H9 (cell line): ENCODE data around the gene CC2D1A. TPM values are rescaled to one million over a fixed set of nuclear protein-coding genes. Genes with fewer than 3 reads are reported as not detected.
A peak's percentile ranks its signal among the peaks of the same experiment; 100 is the strongest.

Source experiments
- DNase-seq: peaks from one replicate; pipeline ENCODE4 v3.0.0-alpha.2; 2017
- H2AFZ ChIP-seq: one replicate; pipeline ENCODE4 v1.6.1; 2013; ENCODE audit warnings: mild to moderate bottlenecking, low read length, control low read depth, moderate library complexity
- H2AK5ac ChIP-seq: 2 replicates; pipeline ENCODE4 v1.6.1; 2013; ENCODE audit warnings: low read length, control low read depth, mixed read lengths; ENCODE audit not compliant: insufficient read length
- H2BK120ac ChIP-seq: one replicate; pipeline ENCODE4 v1.6.1; 2013; ENCODE audit warnings: low read depth, mild to moderate bottlenecking, low read length, control low read depth, inconsistent platforms; ENCODE audit not compliant: poor library complexity, severe bottlenecking
- H2BK12ac ChIP-seq: 2 replicates; pipeline ENCODE4 v1.6.1; 2013; ENCODE audit warnings: low read length, control low read depth, mixed read lengths, low read depth; ENCODE audit not compliant: insufficient read length
- H2BK15ac ChIP-seq: 2 replicates; pipeline ENCODE4 v1.6.1; 2013; ENCODE audit warnings: low read depth, low read length, control low read depth
- H2BK20ac ChIP-seq: one replicate; pipeline ENCODE4 v1.6.1; 2013; ENCODE audit warnings: low read depth, mild to moderate bottlenecking, low read length, control low read depth, inconsistent platforms; ENCODE audit not compliant: poor library complexity, severe bottlenecking
- H2BK5ac ChIP-seq: 2 replicates; pipeline ENCODE4 v1.6.1; 2013; ENCODE audit warnings: low read length, control low read depth, mixed read lengths; ENCODE audit not compliant: insufficient read length
- H3K14ac ChIP-seq: 2 replicates; pipeline ENCODE4 v1.6.1; 2013; ENCODE audit warnings: low read length, control low read depth; ENCODE audit not compliant: insufficient read depth
- H3K18ac ChIP-seq: 2 replicates; pipeline ENCODE4 v1.6.1; 2013; ENCODE audit warnings: low read depth, mild to moderate bottlenecking, mixed read lengths, low read length, control low read depth; ENCODE audit not compliant: insufficient read length
- H3K23ac ChIP-seq: 2 replicates; pipeline ENCODE4 v1.6.1; 2013; ENCODE audit warnings: low read length, control low read depth, mixed read lengths, low read depth; ENCODE audit not compliant: insufficient read length
- H3K23me2 ChIP-seq: 2 replicates; pipeline ENCODE4 v1.6.1; 2013; ENCODE audit warnings: low read depth, mild to moderate bottlenecking, mixed read lengths, low read length, control low read depth; ENCODE audit not compliant: insufficient read length, poor library complexity, severe bottlenecking
- H3K27ac ChIP-seq: 2 replicates; pipeline ENCODE4 v1.5.1; 2013; ENCODE audit warnings: low read length, control low read depth, mixed read lengths, low read depth; ENCODE audit not compliant: insufficient read length
- H3K27me3 ChIP-seq: 2 replicates; pipeline ENCODE4 v1.6.1; 2013; ENCODE audit warnings: low read length, control low read depth, inconsistent platforms; ENCODE audit not compliant: insufficient read depth
- H3K4ac ChIP-seq: 2 replicates; pipeline ENCODE4 v1.6.1; 2013; ENCODE audit warnings: low read depth, mild to moderate bottlenecking, control low read depth, inconsistent platforms, low read length, moderate library complexity
- H3K4me1 ChIP-seq: 2 replicates; pipeline ENCODE4 v1.6.1; 2013; ENCODE audit warnings: low read length, control low read depth, inconsistent platforms; ENCODE audit not compliant: insufficient read depth
- H3K4me2 ChIP-seq: 2 replicates; pipeline ENCODE4 v1.6.1; 2013; ENCODE audit warnings: low read length, control low read depth, mixed read lengths; ENCODE audit not compliant: insufficient read length, insufficient read depth
- H3K56ac ChIP-seq: 2 replicates; pipeline ENCODE4 v1.6.1; 2013; ENCODE audit warnings: low read depth, mild to moderate bottlenecking, mixed read lengths, low read length, control low read depth; ENCODE audit not compliant: insufficient read length
- H3K79me1 ChIP-seq: 2 replicates; pipeline ENCODE4 v1.6.1; 2013; ENCODE audit warnings: low read depth, mild to moderate bottlenecking, moderate library complexity, low read length, control low read depth, inconsistent platforms; ENCODE audit not compliant: insufficient read depth, poor library complexity, severe bottlenecking
- H3K79me2 ChIP-seq: 2 replicates; pipeline ENCODE4 v1.6.1; 2013; ENCODE audit warnings: low read length, control low read depth, inconsistent platforms; ENCODE audit not compliant: insufficient read depth
- H3K9ac ChIP-seq: 2 replicates; pipeline ENCODE4 v1.6.1; 2013; ENCODE audit warnings: low read length, control low read depth, mixed read lengths; ENCODE audit not compliant: insufficient read length; ENCODE audit errors: extremely low read depth
- H3K9me3 ChIP-seq: one replicate; pipeline ENCODE4 v1.6.1; 2013; ENCODE audit warnings: low read depth, low read length, inconsistent platforms; ENCODE audit not compliant: control insufficient read depth
- H3T11ph ChIP-seq: one replicate; pipeline ENCODE4 v1.6.1; 2013; ENCODE audit warnings: mild to moderate bottlenecking, low read length, control low read depth, inconsistent platforms
- H4K20me1 ChIP-seq: one replicate; pipeline ENCODE4 v1.6.1; 2013; ENCODE audit not compliant: control insufficient read depth, insufficient read length, insufficient read depth
- H4K5ac ChIP-seq: 2 replicates; pipeline ENCODE4 v1.6.1; 2013; ENCODE audit warnings: low read depth, mild to moderate bottlenecking, mixed read lengths, low read length, control low read depth; ENCODE audit not compliant: insufficient read length
- H4K8ac ChIP-seq: replicated peaks from 2 replicates; pipeline ENCODE4 v1.6.1; 2013; ENCODE audit warnings: low read length, control low read depth, mixed read lengths, low read depth; ENCODE audit not compliant: insufficient read length
- H4K91ac ChIP-seq: 2 replicates; pipeline ENCODE4 v1.6.1; 2013; ENCODE audit warnings: low read depth, mild to moderate bottlenecking, moderate library complexity, mixed read lengths, low read length, control low read depth; ENCODE audit not compliant: insufficient read length
- H3K27ac Mint-ChIP-seq, 3 experiments: 2 replicates in 2 of 3; 3 replicates in 1 of 3; pipeline ENCODE4 v1.8.0; 2020 to 2021; ENCODE audit warnings: mixed read lengths in 3 of 3, mild to moderate bottlenecking in 1 of 3, moderate library complexity in 1 of 3
- H3K27me3 Mint-ChIP-seq: 2 replicates; pipeline ENCODE4 v1.8.0; 2021; ENCODE audit warnings: low read depth, mild to moderate bottlenecking, moderate library complexity, mixed read lengths
- H3K36me3 Mint-ChIP-seq, 3 experiments: 2 replicates in 2 of 3; 3 replicates in 1 of 3; pipeline ENCODE4 v1.8.0; 2020 to 2021; ENCODE audit warnings: low read depth in 3 of 3, mixed read lengths in 3 of 3; ENCODE audit not compliant: insufficient read depth in 1 of 3
- H3K4me1 Mint-ChIP-seq, 2 experiments: 2 replicates each; pipeline ENCODE4 v1.8.0; 2020; ENCODE audit warnings: mixed read lengths in 2 of 2
- H3K4me3 Mint-ChIP-seq, 2 experiments: 2 replicates in 1 of 2; 3 replicates in 1 of 2; pipeline ENCODE4 v1.8.0; 2020 to 2021; ENCODE audit warnings: mild to moderate bottlenecking in 2 of 2, mixed read lengths in 2 of 2, moderate library complexity in 1 of 2
- H3K9me3 Mint-ChIP-seq, 2 experiments: 2 replicates in 1 of 2; 3 replicates in 1 of 2; pipeline ENCODE4 v1.8.0; 2020; ENCODE audit warnings: mild to moderate bottlenecking in 2 of 2, mixed read lengths in 2 of 2, moderate library complexity in 1 of 2
- WGBS: extraction: QIAGEN DNeasy Blood & Tissue Kit; methylation state at CpG from one replicate; pipeline ENCODE4 v1.1.7; 2013; ENCODE audit warnings: missing lambda C conversion rate, low lambda C conversion rate, mixed read lengths; ENCODE audit not compliant: insufficient read length; ENCODE audit errors: extremely low coverage; 5-methylcytosine and 5-hydroxymethylcytosine counted together
- total RNA-seq: library from RNA; stranded (reverse); gene quantifications from 2 replicates; pipeline ENCODE4 v1.2.1, GENCODE V29; 2021
- TF ChIP-seq, protein P1 (sequence below): fragments of 200-600 bp; sonication (generic); conservative IDR thresholded peaks from 3 replicates; pipeline ENCODE4 v1.8.0; 2021; ENCODE audit warnings: antibody characterized with exemption, mild to moderate bottlenecking

Gene CC2D1A
- total RNA-seq, 1 experiment from 2014 or later = 48.5 TPM

DNA sequence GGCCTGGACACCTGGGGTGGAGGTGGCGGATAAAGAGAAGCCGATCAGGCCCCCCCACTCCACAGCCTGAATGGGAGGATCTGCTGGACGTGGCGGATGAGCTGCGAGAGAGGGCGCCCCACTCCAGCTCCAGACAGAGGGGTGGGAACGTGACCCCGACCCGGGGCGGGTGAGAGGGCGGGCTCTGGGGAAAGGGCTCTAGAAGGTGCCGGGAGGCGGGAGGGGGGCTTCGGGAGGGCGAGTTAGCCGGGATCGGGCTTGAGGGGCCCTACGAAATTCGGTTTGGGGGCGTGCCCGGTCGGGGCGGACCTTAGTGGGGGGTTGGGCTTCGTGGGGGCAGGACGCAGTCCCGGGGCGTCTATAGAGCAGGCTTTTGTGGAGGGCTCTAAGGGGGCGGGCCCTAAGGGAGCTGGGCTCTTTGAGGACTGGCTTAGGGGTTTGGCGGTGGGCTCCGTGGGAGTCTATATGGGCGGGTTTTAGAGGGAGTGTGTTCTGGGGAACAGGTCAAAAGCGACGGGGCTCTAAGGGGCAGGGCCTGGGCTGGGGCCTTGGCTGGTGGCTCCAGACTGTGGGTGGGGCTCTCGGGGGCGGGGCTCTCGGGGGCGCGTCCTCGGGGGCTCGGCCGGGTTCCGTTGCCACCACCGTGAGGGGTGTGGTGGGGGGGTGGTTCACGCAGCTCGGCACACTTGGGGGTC is 33.2 kb upstream of the CC2D1A start:
- no peaks in the 10 kb centered on the region for H3K4me1 ChIP-seq
- DNase-seq = peak; percentile 83
- Mint-ChIP-seq H3K27ac (no peak overlapping the region), H3K4me1 (peaks cover 3 to 8% of the 10 kb centered on the region in 2 experiments), H3K27me3 (peaks cover 99% of the 10 kb centered on the region), H3K9me3 (no peaks in the 10 kb centered on the region), H3K36me3 (no peaks in the 10 kb centered on the region; a peak in 1 of 7 replicates), H3K4me3 (peak overlapping the region; percentile 34 to 81)
- no peaks in the 10 kb centered on the region for H3K79me2 ChIP-seq
- H3K14ac ChIP-seq = no peak overlapping the region
- H3K79me1 ChIP-seq = no peaks in the 10 kb centered on the region
- H2AFZ ChIP-seq = no peak overlapping the region
- H3K23me2 ChIP-seq = peaks cover 3% of the 10 kb centered on the region
- H4K91ac ChIP-seq = no peak overlapping the region
- H2BK15ac ChIP-seq = no peak overlapping the region
- no peak overlapping the region for H3K9ac ChIP-seq
- no peak overlapping the region for H4K5ac ChIP-seq
- H4K20me1 ChIP-seq = no peaks in the 10 kb centered on the region
- no peak overlapping the region for H2BK12ac ChIP-seq
- H3K23ac ChIP-seq = no peak overlapping the region
- no peak overlapping the region for H2BK120ac ChIP-seq
- no peak overlapping the region for H3K27ac ChIP-seq
- peak overlapping the region; percentile 1 for H3K4me2 ChIP-seq
- peaks cover 36% of the 10 kb centered on the region; the same call in 1 of the 2 replicates for H3K27me3 ChIP-seq
- H3K18ac ChIP-seq = no peak overlapping the region
- no CpG with 5 or more reads among the region's 45 CpGs for WGBS
- H3K9me3 ChIP-seq = no peaks in the 10 kb centered on the region
- H2AK5ac ChIP-seq = no peak overlapping the region
- H3K4ac ChIP-seq = no peak overlapping the region
- no peak overlapping the region for H4K8ac ChIP-seq
- no peak overlapping the region for H3T11ph ChIP-seq
- no peak overlapping the region for H3K56ac ChIP-seq
- TF ChIP-seq, protein P1, sequence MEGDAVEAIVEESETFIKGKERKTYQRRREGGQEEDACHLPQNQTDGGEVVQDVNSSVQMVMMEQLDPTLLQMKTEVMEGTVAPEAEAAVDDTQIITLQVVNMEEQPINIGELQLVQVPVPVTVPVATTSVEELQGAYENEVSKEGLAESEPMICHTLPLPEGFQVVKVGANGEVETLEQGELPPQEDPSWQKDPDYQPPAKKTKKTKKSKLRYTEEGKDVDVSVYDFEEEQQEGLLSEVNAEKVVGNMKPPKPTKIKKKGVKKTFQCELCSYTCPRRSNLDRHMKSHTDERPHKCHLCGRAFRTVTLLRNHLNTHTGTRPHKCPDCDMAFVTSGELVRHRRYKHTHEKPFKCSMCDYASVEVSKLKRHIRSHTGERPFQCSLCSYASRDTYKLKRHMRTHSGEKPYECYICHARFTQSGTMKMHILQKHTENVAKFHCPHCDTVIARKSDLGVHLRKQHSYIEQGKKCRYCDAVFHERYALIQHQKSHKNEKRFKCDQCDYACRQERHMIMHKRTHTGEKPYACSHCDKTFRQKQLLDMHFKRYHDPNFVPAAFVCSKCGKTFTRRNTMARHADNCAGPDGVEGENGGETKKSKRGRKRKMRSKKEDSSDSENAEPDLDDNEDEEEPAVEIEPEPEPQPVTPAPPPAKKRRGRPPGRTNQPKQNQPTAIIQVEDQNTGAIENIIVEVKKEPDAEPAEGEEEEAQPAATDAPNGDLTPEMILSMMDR = 0 out of 3 replicates have a peak, but pooled peaks have one; percentile 23
- H2BK5ac ChIP-seq = no peak overlapping the region
- no peak overlapping the region for H2BK20ac ChIP-seq
